Measurements from ENCODE around the gene ZNF555. TPM values are rescaled to one million over a fixed set of nuclear protein-coding genes. Genes with fewer than 3 reads are reported as not detected.

ZNF555 gene
- total and polyA plus RNA-seq, 2 of the 13 experiments (the other 11 are each of a cell fraction or from before 2014, with no cell fraction given), result 5.0 to 8.0 TPM

GRCh38 chr19:2858864-2859263 is 17.6 kb downstream of the ZNF555 start (continued):
- no peak for TF ChIP-seq RERE (CRISPR knock-in tag; IDR thresholded peaks at IDR 0.05; ENCODE audit: low read depth)
- TF ChIP-seq ZNF674 (CRISPR knock-in tag; IDR thresholded peaks at IDR 0.05; ENCODE audit: low read depth), result no peak
- no peak for TF ChIP-seq ZNF792 (CRISPR knock-in tag; IDR thresholded peaks at IDR 0.05)
- TF ChIP-seq PRMT3 (CRISPR knock-in tag; IDR thresholded peaks at IDR 0.05; ENCODE audit: borderline replicate concordance, low read depth), result no peak
- TF ChIP-seq ZNF354B (CRISPR knock-in tag; IDR thresholded peaks at IDR 0.05), result no peak
- TF ChIP-seq ZBTB14 (CRISPR knock-in tag; IDR thresholded peaks at IDR 0.05), result no peak
- no peak for TF ChIP-seq ZFP91 (CRISPR knock-in tag; IDR thresholded peaks at IDR 0.05; ENCODE audit: borderline replicate concordance)
- no peak for TF ChIP-seq NAIF1 (CRISPR knock-in tag; IDR thresholded peaks at IDR 0.05; ENCODE audit: borderline replicate concordance)
- TF ChIP-seq ZNF224 (CRISPR knock-in tag; IDR thresholded peaks at IDR 0.05), result no peak
- no peak for TF ChIP-seq KLF6 (CRISPR knock-in tag; IDR thresholded peaks at IDR 0.05)
- no peak for TF ChIP-seq ARNTL (CRISPR knock-in tag; IDR thresholded peaks at IDR 0.05)
- TF ChIP-seq PHF21A (CRISPR knock-in tag; IDR thresholded peaks at IDR 0.05), result no peak
- TF ChIP-seq ZBTB46 (CRISPR knock-in tag; IDR thresholded peaks at IDR 0.05; ENCODE audit: borderline replicate concordance), result no peak
- no peak for TF ChIP-seq ZBTB4 (CRISPR knock-in tag; IDR thresholded peaks at IDR 0.05; ENCODE audit: borderline replicate concordance)
- no peak for TF ChIP-seq ATF4 (CRISPR knock-in tag; IDR thresholded peaks at IDR 0.05)
